ENCODE data around the gene ARPC4. TPM values are rescaled to one million over a fixed set of nuclear protein-coding genes. Genes with fewer than 3 reads are reported as not detected.

The ARPC4 gene
- total RNA-seq, 4 donors from 2014 or later, result 104 to 189 (median 143) TPM

DNA sequence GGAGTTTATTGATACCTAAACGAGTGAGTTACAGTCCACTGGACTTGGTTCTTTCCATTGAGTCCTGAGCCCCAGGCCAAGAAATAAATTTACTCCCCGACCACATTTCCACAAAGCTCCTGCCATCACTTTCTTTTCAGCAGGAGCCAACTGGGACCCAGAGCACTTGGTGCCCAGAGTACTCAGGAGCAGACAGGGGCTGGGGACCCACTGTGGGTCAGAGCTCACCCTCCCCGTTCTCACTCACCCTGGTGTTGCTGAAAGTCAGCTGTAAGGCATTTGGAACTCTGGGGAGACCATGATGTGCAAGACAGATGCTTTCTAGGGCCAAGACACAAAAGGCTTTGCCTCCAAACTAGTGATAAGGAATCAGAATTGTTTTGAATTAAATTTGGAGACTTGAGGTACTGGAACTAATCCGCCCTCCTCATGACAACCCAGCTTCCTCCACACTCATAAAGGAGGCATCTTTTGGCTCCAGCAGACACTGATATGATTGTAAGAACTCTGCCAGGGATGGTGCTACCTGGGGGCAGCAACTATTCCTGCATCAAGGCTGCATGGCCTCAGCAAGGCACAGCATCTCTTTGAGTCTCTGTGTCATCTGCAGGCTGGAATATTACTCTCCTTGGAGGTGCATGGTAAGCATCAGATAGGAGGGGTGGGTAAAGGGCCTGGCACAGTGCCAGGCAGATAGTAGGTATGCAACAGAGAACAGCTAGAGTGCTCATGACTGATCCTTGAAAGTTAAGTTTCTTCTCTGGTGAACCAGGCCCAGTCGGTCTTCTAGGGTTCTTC lies 15.8 kb upstream of the ARPC4 start:
- no peak for DNase-seq
- Histone ChIP-seq H3K36me3 (peaks cover 0 to 9% (median under 1%) of the 10 kb centered on the region in 4 donors), H3K27ac (no peak overlapping the region), H3K4me1 (peaks cover 0 to 22% (median 9%) of the 10 kb centered on the region in 4 donors), H3K27me3 (no peaks in the 10 kb centered on the region), H3K9me3 (no peaks in the 10 kb centered on the region), H3K4me3 (no peak overlapping the region)
- intact Hi-C loops (cut with DNase I; ENCODE audit: low total_unique reads), result no loop called here
- 69 to 85% methylated on average over 3 to 5 of the region's 5 CpGs for WGBS, 2 donors (ENCODE audit: low coverage in 1 of 2)
- TF ChIP-seq CTCF (IDR thresholded peaks at IDR 0.05) (no peak), POLR2A (IDR thresholded peaks at IDR 0.05) (no peak), EP300 (IDR thresholded peaks at IDR 0.05; ENCODE audit: low read depth) (no peak)
- in situ Hi-C loops (cut with MboI; ENCODE audit: low pct_ligation_motif_present in 1 of 4, low pct_unique_long_range_greater_than_20kb in 1 of 4, low sequenced_read_pairs in 3 of 4), result no loop called here

DNA sequence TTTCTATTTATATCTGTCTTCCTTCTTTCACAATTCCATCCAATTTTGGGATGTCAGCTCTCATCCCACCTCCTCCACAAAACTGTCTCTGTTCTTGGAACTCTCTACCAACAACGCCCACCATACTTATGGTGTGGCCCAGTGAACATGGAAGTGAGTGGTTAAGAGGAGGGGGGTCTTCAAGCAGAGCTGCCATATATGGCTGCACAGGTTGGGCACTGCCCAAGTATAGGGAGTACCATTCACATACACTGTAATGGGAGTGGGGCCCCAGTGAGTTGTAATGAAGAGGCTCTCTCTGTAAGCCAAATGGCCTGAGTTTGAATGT lies 15.2 kb upstream of the ARPC4 start:
- Histone ChIP-seq H3K4me1 (peaks cover 0 to 23% (median 9%) of the 10 kb centered on the region in 4 donors), H3K27me3 (no peaks in the 10 kb centered on the region), H3K27ac (no peak overlapping the region), H3K4me3 (no peak overlapping the region), H3K9me3 (no peaks in the 10 kb centered on the region), H3K36me3 (peaks cover 0 to 15% (median 4%) of the 10 kb centered on the region in 4 donors)
- DNase-seq, result no peak
- intact Hi-C loops (cut with DNase I; ENCODE audit: low total_unique reads) (no loop called here), in situ Hi-C loops (cut with MboI; ENCODE audit: low pct_ligation_motif_present in 1 of 4, low pct_unique_long_range_greater_than_20kb in 1 of 4, low sequenced_read_pairs in 3 of 4) (no loop called here)
- no peak for TF ChIP-seq EP300 (IDR thresholded peaks at IDR 0.05; ENCODE audit: low read depth)
- no peak for TF ChIP-seq POLR2A (IDR thresholded peaks at IDR 0.05)
- TF ChIP-seq POLR2AphosphoS5 (IDR thresholded peaks at IDR 0.05), result no peak
- no peak for TF ChIP-seq CTCF (IDR thresholded peaks at IDR 0.05)
- WGBS, 2 donors (ENCODE audit: low coverage in 1 of 2), result 88% methylated on average over 1 of the region's 1 CpG; no CpG with 5 or more reads in 1 of the 2 donors

- peaks cover 0 to 18% (median 7%) of the 10 kb centered on the region in 4 donors for H3K36me3 ChIP-seq
- H3K4me3 ChIP-seq, result no peak overlapping the region
- no peaks in the 10 kb centered on the region for H3K9me3 ChIP-seq
- TF ChIP-seq POLR2AphosphoS5 (IDR thresholded peaks at IDR 0.05), result no peak
- TF ChIP-seq EP300 (IDR thresholded peaks at IDR 0.05; ENCODE audit: low read depth), result no peak
- TF ChIP-seq POLR2A (IDR thresholded peaks at IDR 0.05), result no peak
- intact Hi-C loops (cut with DNase I; ENCODE audit: low total_unique reads), result no loop called here
- DNase-seq, result no peak
- peak overlapping the region in 3 of 4 donors; percentile 35 to 57 (median 43) for H3K27ac ChIP-seq
- in situ Hi-C loops (cut with MboI; ENCODE audit: low pct_ligation_motif_present in 1 of 4, low pct_unique_long_range_greater_than_20kb in 1 of 4, low sequenced_read_pairs in 3 of 4), result no loop called here
- no peaks in the 10 kb centered on the region for H3K27me3 ChIP-seq
- peaks cover 0 to 23% (median 9%) of the 10 kb centered on the region in 4 donors for H3K4me1 ChIP-seq
- 35 to 66% methylated on average over 4 to 5 of the region's 5 CpGs for WGBS, 2 donors (ENCODE audit: low coverage in 1 of 2)
Observed at GRCh38 chr3:9778143-9779074, 14.5 kb upstream of the ARPC4 start.

GRCh38 chr3:9779075-9779593 lies 13.7 kb upstream of the ARPC4 start:
- Histone ChIP-seq H3K9me3 (no peaks in the 10 kb centered on the region), H3K4me3 (no peak overlapping the region), H3K4me1 (peaks cover 0 to 23% (median 9%) of the 10 kb centered on the region in 4 donors), H3K36me3 (peaks cover 0 to 22% (median 10%) of the 10 kb centered on the region in 4 donors), H3K27me3 (no peaks in the 10 kb centered on the region), H3K27ac (peak overlapping the region; percentile 35 to 57 (median 42))
- DNase-seq, result no peak
- 77% methylated on average over 5 of the region's 6 CpGs; no CpG with 5 or more reads in 1 of the 2 donors for WGBS, 2 donors (ENCODE audit: low coverage in 1 of 2)
- in situ Hi-C loops (cut with MboI; ENCODE audit: low pct_ligation_motif_present in 1 of 4, low pct_unique_long_range_greater_than_20kb in 1 of 4, low sequenced_read_pairs in 3 of 4) (no loop called here), intact Hi-C loops (cut with DNase I; ENCODE audit: low total_unique reads) (no loop called here)
- TF ChIP-seq CTCF (IDR thresholded peaks at IDR 0.05) (no peak), POLR2AphosphoS5 (IDR thresholded peaks at IDR 0.05) (no peak), POLR2A (IDR thresholded peaks at IDR 0.05) (no peak), EP300 (IDR thresholded peaks at IDR 0.05; ENCODE audit: low read depth) (no peak)

Data from transverse colon (tissue), 4 donors.